ENCODE results near the gene RASSF5. TPM values are rescaled to one million over a fixed set of nuclear protein-coding genes. Genes with fewer than 3 reads are reported as not detected.

RASSF5 gene
- total RNA-seq, 4 donors from 2014 or later, result 6.6 to 23.0 (median 10.5) TPM

- H3K27me3 ChIP-seq, result peaks cover 0 to 24% (median 0%) of the 10 kb centered on the region in 4 donors
- no peak for TF ChIP-seq POLR2A (IDR thresholded peaks at IDR 0.05; ENCODE audit: low read depth)
- no peak for TF ChIP-seq CTCF (IDR thresholded peaks at IDR 0.05)
- TF ChIP-seq EP300 (IDR thresholded peaks at IDR 0.05), result no peak
- TF ChIP-seq POLR2AphosphoS5 (IDR thresholded peaks at IDR 0.05), result no peak
- H3K4me3 ChIP-seq, result no peak overlapping the region
- intact Hi-C loops (cut with DNase I), result no loop called here
- no peak for DNase-seq (ENCODE audit: extremely low spot score)
- H3K4me1 ChIP-seq, result peaks cover 21 to 50% (median 25%) of the 10 kb centered on the region in 4 donors
- WGBS, result 51% methylated on average over 9 of the region's 9 CpGs
- H3K27ac ChIP-seq (replicated peaks in 1 of 4), result no peak overlapping the region
- no peaks in the 10 kb centered on the region for H3K9me3 ChIP-seq
- H3K36me3 ChIP-seq, result peaks cover 0 to 5% (median 0%) of the 10 kb centered on the region in 4 donors
Measured at GRCh38 chr1:206467915-206468314, 39.4 kb upstream of the RASSF5 start.

GRCh38 chr1:206468571-206468970, 38.8 kb upstream of the RASSF5 start:
- Histone ChIP-seq H3K36me3 (peaks cover 0 to 4% (median 0%) of the 10 kb centered on the region in 4 donors), H3K4me1 (peaks cover 21 to 50% (median 25%) of the 10 kb centered on the region in 4 donors), H3K4me3 (no peak overlapping the region), H3K9me3 (no peaks in the 10 kb centered on the region), H3K27me3 (peaks cover 0 to 24% (median 0%) of the 10 kb centered on the region in 4 donors), H3K27ac (replicated peaks in 1 of 4) (no peak overlapping the region)
- intact Hi-C loops (cut with DNase I), result no loop called here
- TF ChIP-seq CTCF (IDR thresholded peaks at IDR 0.05) (no peak), POLR2AphosphoS5 (IDR thresholded peaks at IDR 0.05) (no peak), EP300 (IDR thresholded peaks at IDR 0.05) (no peak), POLR2A (IDR thresholded peaks at IDR 0.05; ENCODE audit: low read depth) (no peak)
- DNase-seq (ENCODE audit: extremely low spot score), result no peak
- 75% methylated on average over 3 of the region's 3 CpGs for WGBS

- no peaks in the 10 kb centered on the region for H3K9me3 ChIP-seq
- WGBS, result 50% methylated on average over 2 of the region's 2 CpGs
- intact Hi-C loops (cut with DNase I), result no loop called here
- no peak overlapping the region for H3K27ac ChIP-seq (replicated peaks in 1 of 4)
- TF ChIP-seq POLR2A (IDR thresholded peaks at IDR 0.05; ENCODE audit: low read depth) (no peak), EP300 (IDR thresholded peaks at IDR 0.05) (no peak), CTCF (IDR thresholded peaks at IDR 0.05) (no peak), POLR2AphosphoS5 (IDR thresholded peaks at IDR 0.05) (no peak)
- H3K36me3 ChIP-seq, result peaks cover 0 to 2% (median 0%) of the 10 kb centered on the region in 4 donors
- peaks cover 21 to 46% (median 25%) of the 10 kb centered on the region in 4 donors for H3K4me1 ChIP-seq
- H3K4me3 ChIP-seq, result peak overlapping the region in 3 of 4 donors; percentile 59 to 76 (median 61)
- no peak for DNase-seq (ENCODE audit: extremely low spot score)
- peaks cover 0 to 24% (median 0%) of the 10 kb centered on the region in 4 donors for H3K27me3 ChIP-seq
Measured at GRCh38 chr1:206469411-206469932, 37.9 kb upstream of the RASSF5 start.

- WGBS, result 6% methylated on average over 7 of the region's 10 CpGs
- intact Hi-C loops (cut with DNase I), result no loop called here
- H3K4me1 ChIP-seq, result peaks cover 21 to 39% (median 23%) of the 10 kb centered on the region in 4 donors
- peak within 1 kb of the TSS; percentile 12 to 57 (median 52) for H3K27ac ChIP-seq (replicated peaks in 1 of 4)
- TF ChIP-seq POLR2AphosphoS5 (IDR thresholded peaks at IDR 0.05) (peak; percentile 16 to 28), CTCF (IDR thresholded peaks at IDR 0.05) (peak; percentile 6 to 35 (median 10)), POLR2A (IDR thresholded peaks at IDR 0.05; ENCODE audit: low read depth) (no peak), EP300 (IDR thresholded peaks at IDR 0.05) (no peak)
- no peaks in the 10 kb centered on the region for H3K9me3 ChIP-seq
- H3K4me3 ChIP-seq, result peak within 1 kb of the TSS; percentile 57 to 76 (median 60)
- H3K36me3 ChIP-seq, result peaks cover 0 to 9% (median 0%) of the 10 kb centered on the region in 4 donors
- no peak for DNase-seq (ENCODE audit: extremely low spot score)
- H3K27me3 ChIP-seq, result peaks cover 0 to 24% (median 0%) of the 10 kb centered on the region in 4 donors
Measured at GRCh38 chr1:206469933-206470691, 37.2 kb upstream of the RASSF5 start, which contains the start of gene IKBKE. IKBKE (plus strand) TSS chr1:206470476; CDS start chr1:206473228, 2,752 bp downstream.
